PC-9 (cell line): ENCODE data around the gene SLC37A2. TPM values are rescaled to one million over a fixed set of nuclear protein-coding genes. Genes with fewer than 3 reads are reported as not detected.

Experiments used
- BruUV-seq: library from RNA; stranded (reverse); fragments of 400-500 nt; replicated peaks from 2 replicates; lab custom pipeline; 2021; lab: Mats Ljungman, UMichigan
- CTCF ChIA-PET: fragments of 300-600 bp; sonication (Branson Sonifier 250); formaldehyde crosslinking; loops from one replicate; lab custom pipeline; 2022; ENCODE audit warnings: antibody characterized with exemption; lab: Charles Lee
- POLR2A ChIA-PET: fragments of 300-600 bp; sonication (Branson Sonifier 250); formaldehyde crosslinking; loops from one replicate; lab custom pipeline; 2022; ENCODE audit warnings: antibody characterized with exemption; ENCODE audit not compliant: unreplicated experiment; lab: Charles Lee
- DNase-seq, 2 experiments: peaks; one replicate each; pipeline versions ENCODE4 v3.0.0 to v3.0.0-alpha.2; 2015 to 2022; ENCODE audit warnings: mixed read lengths in 1 of 2
- H2AFZ ChIP-seq: fragments of 200-600 bp; sonication (generic); 2 replicates; pipeline ENCODE4 v1.8.1; 2017; ENCODE audit warnings: antibody characterized with exemption
- H3F3A ChIP-seq: fragments of 200-600 bp; sonication (generic); 2 replicates; pipeline ENCODE4 v1.8.1; 2017; ENCODE audit warnings: antibody characterized with exemption, mild to moderate bottlenecking, low read depth; ENCODE audit not compliant: insufficient read depth
- H3K27ac ChIP-seq: fragments of 200-600 bp; sonication (generic); 2 replicates; pipeline ENCODE4 v1.6.1; 2016; ENCODE audit warnings: mixed run types
- H3K27me3 ChIP-seq: fragments of 200-600 bp; sonication (generic); 2 replicates; pipeline ENCODE4 v1.6.1; 2016; ENCODE audit warnings: low read depth, mixed run types; ENCODE audit not compliant: insufficient read depth
- H3K36me3 ChIP-seq: fragments of 200-600 bp; sonication (generic); 2 replicates; pipeline ENCODE4 v1.6.1; 2016; ENCODE audit warnings: low read depth, mixed run types
- H3K4me1 ChIP-seq: fragments of 200-600 bp; sonication (generic); replicated peaks from 2 replicates; pipeline ENCODE4 v1.6.1; 2016; ENCODE audit warnings: mixed run types; ENCODE audit not compliant: insufficient read depth
- H3K4me2 ChIP-seq: fragments of 200-600 bp; sonication (generic); 2 replicates; pipeline ENCODE4 v1.6.1; 2017; ENCODE audit warnings: mixed run types
- H3K4me3 ChIP-seq: fragments of 200-600 bp; sonication (generic); 2 replicates; pipeline ENCODE4 v1.6.1; 2016; ENCODE audit warnings: mixed run types
- H3K79me2 ChIP-seq: fragments of 200-600 bp; sonication (generic); 2 replicates; pipeline ENCODE4 v1.6.1; 2017; ENCODE audit warnings: low read depth, mixed run types
- H3K9me2 ChIP-seq: fragments of 200-600 bp; sonication (generic); 2 replicates; pipeline ENCODE4 v1.8.1; 2017; ENCODE audit warnings: mild to moderate bottlenecking; ENCODE audit not compliant: insufficient read depth
- H3K9me3 ChIP-seq: fragments of 200-600 bp; sonication (generic); 2 replicates; pipeline ENCODE4 v1.8.1; 2016; ENCODE audit warnings: low read depth; ENCODE audit not compliant: insufficient read depth
- H4K20me1 ChIP-seq: fragments of 200-600 bp; sonication (generic); 2 replicates; pipeline ENCODE4 v1.8.1; 2017; ENCODE audit not compliant: insufficient read depth
- CTCF ChIP-seq: fragments of 200-600 bp; sonication (generic); conservative IDR thresholded peaks from 2 replicates; pipeline ENCODE4 v1.6.1; 2017; ENCODE audit warnings: mixed run types, antibody characterized with exemption, mild to moderate bottlenecking, moderate library complexity
- EZH2 ChIP-seq: fragments of 200-600 bp; sonication (generic); IDR thresholded peaks from 2 replicates; pipeline ENCODE4 v1.8.0; 2017; ENCODE audit warnings: antibody characterized with exemption, low read depth
- intact Hi-C: fragments of 100-400 bp; cut with micrococcal nuclease; formaldehyde crosslinking; loops from one replicate; pipeline ENCODE4 v1.10.0; 2022; ENCODE audit not compliant: unreplicated experiment
- total RNA-seq: library from RNA; stranded (reverse); gene quantifications from 2 replicates; pipeline ENCODE4 v1.2.3, GENCODE V29; 2021

Gene SLC37A2
- total RNA-seq, 1 experiment from 2014 or later, result 24.0 TPM

GRCh38 chr11:125094731-125095130, 31.6 kb downstream of the SLC37A2 start:
- TF ChIP-seq CTCF (no peak), EZH2 (no peak)
- POLR2A ChIA-PET, result no interaction called here

GRCh38 chr11:125100136-125100535, 37.0 kb downstream of the SLC37A2 start:
- Histone ChIP-seq H3K4me1 (no peaks in the 10 kb centered on the region), H4K20me1 (no peaks in the 10 kb centered on the region), H2AFZ (no peak overlapping the region), H3K27me3 (no peaks in the 10 kb centered on the region), H3K4me2 (no peak overlapping the region), H3K27ac (no peak overlapping the region), H3F3A (no peaks in the 10 kb centered on the region), H3K36me3 (no peaks in the 10 kb centered on the region; the same call in 1 of the 2 replicates), H3K9me2 (no peaks in the 10 kb centered on the region), H3K79me2 (no peaks in the 10 kb centered on the region), H3K4me3 (no peak overlapping the region), H3K9me3 (no peaks in the 10 kb centered on the region)
- intact Hi-C loops, result no loop called here
- no TSS peak for BruUV-seq
- ChIA-PET CTCF (no interaction called here), POLR2A (interaction anchor here (0.6 kb wide), 1 partner anchor 10 kb away, joined by 5 read pairs; no protein-coding TSS in a partner anchor)
- DNase-seq, result no peak
- TF ChIP-seq EZH2, result no peak
- TF ChIP-seq CTCF, result no peak

More at GRCh38 chr11:125094731-125095130, 31.6 kb downstream of the SLC37A2 start:
- Histone ChIP-seq H3K4me2 (no peak overlapping the region), H3K9me2 (no peaks in the 10 kb centered on the region), H2AFZ (no peak overlapping the region), H3K36me3 (no peaks in the 10 kb centered on the region; the same call in 1 of the 2 replicates), H3K4me3 (no peak overlapping the region), H3K27ac (no peak overlapping the region), H3K79me2 (no peaks in the 10 kb centered on the region), H4K20me1 (no peaks in the 10 kb centered on the region), H3K9me3 (no peaks in the 10 kb centered on the region), H3F3A (peaks cover 18% of the 10 kb centered on the region), H3K27me3 (no peaks in the 10 kb centered on the region), H3K4me1 (peaks cover 21% of the 10 kb centered on the region)
- BruUV-seq, result no TSS peak
- no peak for DNase-seq
- intact Hi-C loops, result no loop called here
- CTCF ChIA-PET, result no interaction called here

- no peak overlapping the region for H3K4me2 ChIP-seq
- no peaks in the 10 kb centered on the region for H3K9me2 ChIP-seq
- no peaks in the 10 kb centered on the region for H3F3A ChIP-seq
- no peak for TF ChIP-seq EZH2
- H3K4me3 ChIP-seq, result no peak overlapping the region
- H3K27ac ChIP-seq, result no peak overlapping the region
- no TSS peak for BruUV-seq
- H3K9me3 ChIP-seq, result no peaks in the 10 kb centered on the region
- no peak overlapping the region for H2AFZ ChIP-seq
- ChIA-PET CTCF (no interaction called here), POLR2A (no interaction called here)
- H3K27me3 ChIP-seq, result no peaks in the 10 kb centered on the region
- no peaks in the 10 kb centered on the region; the same call in 1 of the 2 replicates for H3K36me3 ChIP-seq
- no peaks in the 10 kb centered on the region for H4K20me1 ChIP-seq
- intact Hi-C loops, result no loop called here
- no peaks in the 10 kb centered on the region for H3K4me1 ChIP-seq
- DNase-seq, result no peak
- H3K79me2 ChIP-seq, result no peaks in the 10 kb centered on the region
Observed at GRCh38 chr11:125101596-125101995, 38.5 kb downstream of the SLC37A2 start.

GRCh38 chr11:125102025-125102424, 38.9 kb downstream of the SLC37A2 start:
- BruUV-seq, result no TSS peak
- ChIA-PET POLR2A (no interaction called here), CTCF (no interaction called here)
- DNase-seq, result no peak
- H3K9me3 ChIP-seq, result no peaks in the 10 kb centered on the region
- no peaks in the 10 kb centered on the region for H3F3A ChIP-seq
- no peak overlapping the region for H3K4me2 ChIP-seq
- no peaks in the 10 kb centered on the region for H3K4me1 ChIP-seq
- H4K20me1 ChIP-seq, result no peaks in the 10 kb centered on the region
- H3K36me3 ChIP-seq, result no peaks in the 10 kb centered on the region; the same call in 1 of the 2 replicates
- no peak overlapping the region for H3K4me3 ChIP-seq
- H3K9me2 ChIP-seq, result no peaks in the 10 kb centered on the region
- no peak overlapping the region for H2AFZ ChIP-seq
- no peaks in the 10 kb centered on the region for H3K27me3 ChIP-seq
- no peak for TF ChIP-seq EZH2
- TF ChIP-seq CTCF, result no peak
- H3K79me2 ChIP-seq, result no peaks in the 10 kb centered on the region
- H3K27ac ChIP-seq, result no peak overlapping the region
- intact Hi-C loops, result no loop called here
